Fibroblast of pulmonary artery (primary cell): ENCODE results near the gene KCNF1.

Source experiments
- DNase-seq: peaks from one replicate; pipeline ENCODE4 v3.0.0-alpha.2; 2010; ENCODE audit warnings: low read depth
- H3K4me3 ChIP-seq: replicated peaks from 2 replicates; pipeline ENCODE4 v1.5.1; 2011; ENCODE audit warnings: low read depth, mild to moderate bottlenecking, control low read depth, low read length, moderate library complexity
- CTCF ChIP-seq: IDR thresholded peaks from 2 replicates; pipeline ENCODE4 v1.5.1; 2011; ENCODE audit warnings: mild to moderate bottlenecking, control low read depth, low read length, inconsistent platforms; ENCODE audit errors: missing control alignments

The KCNF1 gene

GRCh38 chr2:10962004-10962403 is 50.3 kb downstream of the KCNF1 start:
- no peak overlapping the region for H3K4me3 ChIP-seq
- no peak for DNase-seq
- no peak for TF ChIP-seq CTCF

GRCh38 chr2:10963155-10963554 is 51.4 kb downstream of the KCNF1 start:
- no peak for DNase-seq
- no peak overlapping the region for H3K4me3 ChIP-seq
- TF ChIP-seq CTCF, result no peak
